Astrocyte of the spinal cord (primary cell): ENCODE results near the gene GRK5.

Experiments
- DNase-seq: peaks from one replicate; pipeline ENCODE4 v3.0.0; 2011; ENCODE audit warnings: low read depth, low spot score
- H3K4me3 ChIP-seq: 2 replicates; pipeline ENCODE4 v1.5.1; 2011; ENCODE audit warnings: low read depth, mild to moderate bottlenecking, low read length, moderate library complexity
- CTCF ChIP-seq: IDR thresholded peaks from 2 replicates; pipeline ENCODE4 v1.5.1; 2012; ENCODE audit warnings: low read depth, mild to moderate bottlenecking, low read length, inconsistent platforms
- in situ Hi-C: cut with HindIII; loops from 2 replicates; pipeline ENCODE4 v1.10.0; 2017; ENCODE audit warnings: low sequenced_read_pairs

Gene GRK5

GRCh38 chr10:119290301-119291048 lies 83.1 kb downstream of the GRK5 start:
- in situ Hi-C loops = no loop called here
- H3K4me3 ChIP-seq = no peak overlapping the region
- no peak for TF ChIP-seq CTCF
- no peak for DNase-seq

- H3K4me3 ChIP-seq = no peak overlapping the region
- in situ Hi-C loops = no loop called here
- no peak for TF ChIP-seq CTCF
Observed at GRCh38 chr10:119291223-119291900, 84.0 kb downstream of the GRK5 start.

GRCh38 chr10:119292968-119293760 lies 85.8 kb downstream of the GRK5 start:
- H3K4me3 ChIP-seq = no peak overlapping the region
- DNase-seq = no peak
- in situ Hi-C loops = no loop called here
- TF ChIP-seq CTCF = no peak

More at GRCh38 chr10:119291223-119291900, 84.0 kb downstream of the GRK5 start:
- DNase-seq = no peak

GRCh38 chr10:119296703-119297102 lies 89.3 kb downstream of the GRK5 start:
- in situ Hi-C loops = no loop called here
- no peak overlapping the region for H3K4me3 ChIP-seq
- TF ChIP-seq CTCF = no peak
- DNase-seq = no peak

- no peak for DNase-seq
- H3K4me3 ChIP-seq = no peak overlapping the region
- in situ Hi-C loops = no loop called here
- no peak for TF ChIP-seq CTCF
Observed at GRCh38 chr10:119297207-119297968, 90.0 kb downstream of the GRK5 start.

GRCh38 chr10:119298810-119299209 lies 91.4 kb downstream of the GRK5 start:
- TF ChIP-seq CTCF = no peak
- in situ Hi-C loops = no loop called here
- no peak overlapping the region for H3K4me3 ChIP-seq
- no peak for DNase-seq
